ENCODE results near the gene TCP11. TPM values are rescaled to one million over a fixed set of nuclear protein-coding genes. Genes with fewer than 3 reads are reported as not detected.

The TCP11 gene
- total RNA-seq, 1 experiment from 2014 or later: not detected

DNA sequence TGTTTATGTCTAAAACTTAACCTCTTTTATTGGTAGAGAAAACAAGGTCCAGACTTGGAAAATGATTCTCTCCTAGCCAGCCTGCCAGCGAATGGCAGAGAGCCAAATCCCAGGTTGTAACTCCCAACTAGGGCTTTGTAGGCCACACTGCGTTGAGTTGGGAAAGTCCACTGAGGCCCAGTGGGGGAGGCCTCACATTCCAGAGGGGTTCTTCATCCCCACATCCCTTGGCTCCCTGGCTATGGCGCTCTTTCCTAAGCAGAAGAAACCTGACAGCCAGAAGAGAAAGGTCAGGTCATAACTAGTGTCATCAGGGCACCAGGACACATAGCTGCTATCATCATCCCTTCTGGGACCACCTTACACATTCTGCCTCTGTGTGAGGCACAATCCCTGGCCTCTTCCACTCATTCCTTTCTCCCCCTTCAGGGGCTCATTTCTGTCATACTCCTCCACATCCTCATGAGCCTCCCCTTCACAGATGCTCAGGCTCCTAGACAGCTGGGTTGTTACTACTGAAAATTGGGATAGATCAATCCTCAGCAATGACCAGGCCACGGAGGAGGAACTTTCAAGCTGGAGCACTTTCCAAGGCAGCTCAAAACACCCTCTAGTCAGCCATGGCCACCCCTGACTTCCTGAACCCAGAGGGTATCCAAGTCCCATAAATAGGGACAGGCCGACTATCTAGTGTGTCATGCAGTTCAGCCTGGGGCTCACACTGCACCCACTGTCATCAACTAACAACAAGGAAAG is 48.6 kb downstream of the TCP11 start:
- Histone ChIP-seq H3K4me1 (ENCODE audit: control insufficient read depth, insufficient read depth, low read length) (0 out of 2 replicates have a peak, but pooled peaks cover 3% of the 10 kb centered on the region), H3K4me3 (ENCODE audit: low read depth in 2 of 2, low read length in 2 of 2) (no peak overlapping the region), H3K9me3 (ENCODE audit: control insufficient read depth, insufficient read depth, low read depth, low read length) (no peaks in the 10 kb centered on the region), H3K36me3 (ENCODE audit: control insufficient read depth, insufficient read depth, low read length) (no peaks in the 10 kb centered on the region), H3K27me3 (ENCODE audit: control insufficient read depth, insufficient read depth, low read length) (no peaks in the 10 kb centered on the region), H3K27ac (ENCODE audit: low read length) (no peak overlapping the region)
- no peak for DNase-seq (ENCODE audit: low read depth, low spot score)
- ChIA-PET POLR2A (interaction anchor here (0.6 kb wide), 1 partner anchor 410 kb away, joined by 3 read pairs; no protein-coding TSS in a partner anchor), CTCF (interaction anchor here (0.6 kb wide), 1 partner anchor 28 kb away, joined by 7 read pairs; no protein-coding TSS in a partner anchor)
- no TSS peak for BruUV-seq (replicated peaks)
- in situ Hi-C loops (cut with HindIII; ENCODE audit: low pct_unique_long_range_greater_than_20kb, low sequenced_read_pairs): no loop called here
- 0 out of 2 replicates have a peak, but pooled peaks have one; percentile 21 for ATAC-seq
- no peak for TF ChIP-seq POLR2AphosphoS5 (IDR thresholded peaks at IDR 0.05; ENCODE audit: low read depth, low read length)
- no peak for TF ChIP-seq SIN3A (IDR thresholded peaks at IDR 0.05; ENCODE audit: borderline replicate concordance, insufficient read depth, low read depth, low read length)
- TF ChIP-seq TCF7L2 (IDR thresholded peaks at IDR 0.05; ENCODE audit: low read depth, low read length): no peak
- TF ChIP-seq, protein P1, sequence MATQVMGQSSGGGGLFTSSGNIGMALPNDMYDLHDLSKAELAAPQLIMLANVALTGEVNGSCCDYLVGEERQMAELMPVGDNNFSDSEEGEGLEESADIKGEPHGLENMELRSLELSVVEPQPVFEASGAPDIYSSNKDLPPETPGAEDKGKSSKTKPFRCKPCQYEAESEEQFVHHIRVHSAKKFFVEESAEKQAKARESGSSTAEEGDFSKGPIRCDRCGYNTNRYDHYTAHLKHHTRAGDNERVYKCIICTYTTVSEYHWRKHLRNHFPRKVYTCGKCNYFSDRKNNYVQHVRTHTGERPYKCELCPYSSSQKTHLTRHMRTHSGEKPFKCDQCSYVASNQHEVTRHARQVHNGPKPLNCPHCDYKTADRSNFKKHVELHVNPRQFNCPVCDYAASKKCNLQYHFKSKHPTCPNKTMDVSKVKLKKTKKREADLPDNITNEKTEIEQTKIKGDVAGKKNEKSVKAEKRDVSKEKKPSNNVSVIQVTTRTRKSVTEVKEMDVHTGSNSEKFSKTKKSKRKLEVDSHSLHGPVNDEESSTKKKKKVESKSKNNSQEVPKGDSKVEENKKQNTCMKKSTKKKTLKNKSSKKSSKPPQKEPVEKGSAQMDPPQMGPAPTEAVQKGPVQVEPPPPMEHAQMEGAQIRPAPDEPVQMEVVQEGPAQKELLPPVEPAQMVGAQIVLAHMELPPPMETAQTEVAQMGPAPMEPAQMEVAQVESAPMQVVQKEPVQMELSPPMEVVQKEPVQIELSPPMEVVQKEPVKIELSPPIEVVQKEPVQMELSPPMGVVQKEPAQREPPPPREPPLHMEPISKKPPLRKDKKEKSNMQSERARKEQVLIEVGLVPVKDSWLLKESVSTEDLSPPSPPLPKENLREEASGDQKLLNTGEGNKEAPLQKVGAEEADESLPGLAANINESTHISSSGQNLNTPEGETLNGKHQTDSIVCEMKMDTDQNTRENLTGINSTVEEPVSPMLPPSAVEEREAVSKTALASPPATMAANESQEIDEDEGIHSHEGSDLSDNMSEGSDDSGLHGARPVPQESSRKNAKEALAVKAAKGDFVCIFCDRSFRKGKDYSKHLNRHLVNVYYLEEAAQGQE (IDR thresholded peaks at IDR 0.05; ENCODE audit: insufficient read depth in 1 of 2, low read depth in 2 of 2, low read length in 1 of 2): no peak
- TF ChIP-seq, protein P2, sequence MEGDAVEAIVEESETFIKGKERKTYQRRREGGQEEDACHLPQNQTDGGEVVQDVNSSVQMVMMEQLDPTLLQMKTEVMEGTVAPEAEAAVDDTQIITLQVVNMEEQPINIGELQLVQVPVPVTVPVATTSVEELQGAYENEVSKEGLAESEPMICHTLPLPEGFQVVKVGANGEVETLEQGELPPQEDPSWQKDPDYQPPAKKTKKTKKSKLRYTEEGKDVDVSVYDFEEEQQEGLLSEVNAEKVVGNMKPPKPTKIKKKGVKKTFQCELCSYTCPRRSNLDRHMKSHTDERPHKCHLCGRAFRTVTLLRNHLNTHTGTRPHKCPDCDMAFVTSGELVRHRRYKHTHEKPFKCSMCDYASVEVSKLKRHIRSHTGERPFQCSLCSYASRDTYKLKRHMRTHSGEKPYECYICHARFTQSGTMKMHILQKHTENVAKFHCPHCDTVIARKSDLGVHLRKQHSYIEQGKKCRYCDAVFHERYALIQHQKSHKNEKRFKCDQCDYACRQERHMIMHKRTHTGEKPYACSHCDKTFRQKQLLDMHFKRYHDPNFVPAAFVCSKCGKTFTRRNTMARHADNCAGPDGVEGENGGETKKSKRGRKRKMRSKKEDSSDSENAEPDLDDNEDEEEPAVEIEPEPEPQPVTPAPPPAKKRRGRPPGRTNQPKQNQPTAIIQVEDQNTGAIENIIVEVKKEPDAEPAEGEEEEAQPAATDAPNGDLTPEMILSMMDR (IDR thresholded peaks at IDR 0.05): no peak
- intact Hi-C loops (cut with micrococcal nuclease; ENCODE audit: unreplicated experiment): no loop called here

- in situ Hi-C loops (cut with HindIII; ENCODE audit: low pct_unique_long_range_greater_than_20kb, low sequenced_read_pairs): no loop called here
- no peak for DNase-seq (ENCODE audit: low read depth, low spot score)
- ATAC-seq: no peak
- no peaks in the 10 kb centered on the region for H3K27me3 ChIP-seq (ENCODE audit: control insufficient read depth, insufficient read depth, low read length)
- H3K27ac ChIP-seq (ENCODE audit: low read length): no peak overlapping the region
- H3K4me3 ChIP-seq (ENCODE audit: low read depth in 2 of 2, low read length in 2 of 2): no peak overlapping the region
- no peaks in the 10 kb centered on the region for H3K9me3 ChIP-seq (ENCODE audit: control insufficient read depth, insufficient read depth, low read depth, low read length)
- CTCF ChIA-PET: no interaction called here
- POLR2A ChIA-PET: interaction anchor here (0.6 kb wide), 1 partner anchor 21 kb away, joined by 4 read pairs; no protein-coding TSS in a partner anchor
- BruUV-seq (replicated peaks): no TSS peak
- no peaks in the 10 kb centered on the region for H3K36me3 ChIP-seq (ENCODE audit: control insufficient read depth, insufficient read depth, low read length)
- intact Hi-C loops (cut with micrococcal nuclease; ENCODE audit: unreplicated experiment): no loop called here
- TF ChIP-seq, protein P1 (IDR thresholded peaks at IDR 0.05; ENCODE audit: insufficient read depth in 1 of 2, low read depth in 2 of 2, low read length in 1 of 2): no peak
- TF ChIP-seq TCF7L2 (IDR thresholded peaks at IDR 0.05; ENCODE audit: low read depth, low read length): no peak
- TF ChIP-seq, protein P2 (IDR thresholded peaks at IDR 0.05): no peak
- no peak for TF ChIP-seq POLR2AphosphoS5 (IDR thresholded peaks at IDR 0.05; ENCODE audit: low read depth, low read length)
- TF ChIP-seq SIN3A (IDR thresholded peaks at IDR 0.05; ENCODE audit: borderline replicate concordance, insufficient read depth, low read depth, low read length): no peak
- 0 out of 2 replicates have a peak, but pooled peaks cover 3% of the 10 kb centered on the region for H3K4me1 ChIP-seq (ENCODE audit: control insufficient read depth, insufficient read depth, low read length)
Observed at GRCh38 chr6:35091346-35092083, 49.6 kb downstream of the TCP11 start.
